Activated B cell treated with CpG ODN at 0.5 μM for 24 hours (primary cell): ENCODE results near the gene C22orf23. TPM values are rescaled to one million over a fixed set of nuclear protein-coding genes. Genes with fewer than 3 reads are reported as not detected.

ENCODE experiments used
- ATAC-seq: fragments of 200-7000 bp; cut with Tn5 transposase; one replicate; pipeline ENCODE4 v1.10.0; 2021; ENCODE audit warnings: low read depth, mild to moderate bottlenecking, moderate library complexity
- CTCF ChIA-PET: fragments of 350-600 bp; sonication (Branson Sonifier 250); formaldehyde crosslinking; loops from one replicate; lab custom pipeline; 2021; ENCODE audit warnings: antibody characterized with exemption; lab: Charles Lee
- POLR2A ChIA-PET: fragments of 350-600 bp; sonication (Branson Sonifier 250); formaldehyde crosslinking; loops from one replicate; lab custom pipeline; 2021; ENCODE audit warnings: antibody characterized with exemption; lab: Charles Lee
- DNase-seq: peaks from one replicate; pipeline ENCODE4 v3.0.0; 2022
- H3K27ac Mint-ChIP-seq: one replicate; pipeline ENCODE4 v1.8.0; 2020; ENCODE audit warnings: mixed read lengths
- H3K27me3 Mint-ChIP-seq: one replicate; pipeline ENCODE4 v1.8.0; 2021; ENCODE audit warnings: mixed read lengths
- H3K36me3 Mint-ChIP-seq: one replicate; pipeline ENCODE4 v1.8.0; 2021; ENCODE audit warnings: low read depth, mixed read lengths
- H3K4me1 Mint-ChIP-seq: one replicate; pipeline ENCODE4 v1.8.0; 2021; ENCODE audit warnings: mixed read lengths
- H3K4me3 Mint-ChIP-seq: one replicate; pipeline ENCODE4 v1.8.0; 2020; ENCODE audit warnings: mild to moderate bottlenecking, mixed read lengths
- H3K9me3 Mint-ChIP-seq: one replicate; pipeline ENCODE4 v1.8.0; 2020; ENCODE audit warnings: mixed read lengths
- CTCF ChIP-seq: fragments of 200-600 bp; IDR thresholded peaks from one replicate; pipeline ENCODE4 v1.8.0; 2022; ENCODE audit warnings: antibody characterized with exemption, mild to moderate bottlenecking
- intact Hi-C: fragments of 100-400 bp; cut with micrococcal nuclease; formaldehyde crosslinking; loops from one replicate; pipeline ENCODE4 v1.15.1; 2024
- total RNA-seq: library from RNA; stranded (reverse); gene quantifications from 2 replicates; pipeline ENCODE4 v1.2.3, GENCODE V29; 2022

The C22orf23 gene
- total RNA-seq, 1 donor from 2014 or later, result 0.16 TPM

GRCh38 chr22:37916311-37916710, 37.1 kb downstream of the C22orf23 start:
- intact Hi-C loops, result no loop called here
- ChIA-PET POLR2A (no interaction called here), CTCF (interaction anchor here (0.6 kb wide), 1 partner anchor 32 kb away, joined by 3 read pairs; no protein-coding TSS in a partner anchor)
- TF ChIP-seq CTCF, result no peak
- DNase-seq (no peak), ATAC-seq (no peak)
- Mint-ChIP-seq H3K27me3 (no peaks in the 10 kb centered on the region), H3K9me3 (no peaks in the 10 kb centered on the region), H3K4me1 (peaks cover 12% of the 10 kb centered on the region), H3K36me3 (peaks cover 39% of the 10 kb centered on the region), H3K4me3 (no peak overlapping the region), H3K27ac (no peak overlapping the region)

- intact Hi-C loops, result no loop called here
- H3K27me3 Mint-ChIP-seq, result no peaks in the 10 kb centered on the region
- H3K27ac Mint-ChIP-seq, result no peak overlapping the region
- H3K36me3 Mint-ChIP-seq, result peaks cover 35% of the 10 kb centered on the region
- ChIA-PET CTCF (no interaction called here), POLR2A (no interaction called here)
- TF ChIP-seq CTCF, result no peak
- DNase-seq, result no peak
- H3K9me3 Mint-ChIP-seq, result no peaks in the 10 kb centered on the region
- ATAC-seq, result no peak
- H3K4me3 Mint-ChIP-seq, result no peak overlapping the region
- peaks cover 3% of the 10 kb centered on the region for H3K4me1 Mint-ChIP-seq
Measured at GRCh38 chr22:37913233-37913721, 40.1 kb downstream of the C22orf23 start.

GRCh38 chr22:37912171-37912570, 41.2 kb downstream of the C22orf23 start:
- no peak overlapping the region for H3K4me3 Mint-ChIP-seq
- H3K36me3 Mint-ChIP-seq, result peaks cover 25% of the 10 kb centered on the region
- H3K4me1 Mint-ChIP-seq, result peaks cover 8% of the 10 kb centered on the region
- DNase-seq (no peak), ATAC-seq (no peak)
- H3K27me3 Mint-ChIP-seq, result no peaks in the 10 kb centered on the region
- intact Hi-C loops, result no loop called here
- no peak overlapping the region for H3K27ac Mint-ChIP-seq
- TF ChIP-seq CTCF, result no peak
- POLR2A ChIA-PET, result no interaction called here
- CTCF ChIA-PET, result no interaction called here
- H3K9me3 Mint-ChIP-seq, result no peaks in the 10 kb centered on the region

- DNase-seq (no peak), ATAC-seq (no peak)
- Mint-ChIP-seq H3K4me1 (peaks cover 13% of the 10 kb centered on the region), H3K9me3 (no peaks in the 10 kb centered on the region), H3K36me3 (peaks cover 25% of the 10 kb centered on the region), H3K4me3 (no peak overlapping the region), H3K27me3 (no peaks in the 10 kb centered on the region), H3K27ac (no peak overlapping the region)
- intact Hi-C loops, result no loop called here
- POLR2A ChIA-PET, result no interaction called here
- TF ChIP-seq CTCF, result no peak
- CTCF ChIA-PET, result interaction anchor here (1.3 kb wide), 1 partner anchor 13 kb away, joined by 3 read pairs; no protein-coding TSS in a partner anchor
Measured at GRCh38 chr22:37911697-37912096, 41.7 kb downstream of the C22orf23 start.

DNA sequence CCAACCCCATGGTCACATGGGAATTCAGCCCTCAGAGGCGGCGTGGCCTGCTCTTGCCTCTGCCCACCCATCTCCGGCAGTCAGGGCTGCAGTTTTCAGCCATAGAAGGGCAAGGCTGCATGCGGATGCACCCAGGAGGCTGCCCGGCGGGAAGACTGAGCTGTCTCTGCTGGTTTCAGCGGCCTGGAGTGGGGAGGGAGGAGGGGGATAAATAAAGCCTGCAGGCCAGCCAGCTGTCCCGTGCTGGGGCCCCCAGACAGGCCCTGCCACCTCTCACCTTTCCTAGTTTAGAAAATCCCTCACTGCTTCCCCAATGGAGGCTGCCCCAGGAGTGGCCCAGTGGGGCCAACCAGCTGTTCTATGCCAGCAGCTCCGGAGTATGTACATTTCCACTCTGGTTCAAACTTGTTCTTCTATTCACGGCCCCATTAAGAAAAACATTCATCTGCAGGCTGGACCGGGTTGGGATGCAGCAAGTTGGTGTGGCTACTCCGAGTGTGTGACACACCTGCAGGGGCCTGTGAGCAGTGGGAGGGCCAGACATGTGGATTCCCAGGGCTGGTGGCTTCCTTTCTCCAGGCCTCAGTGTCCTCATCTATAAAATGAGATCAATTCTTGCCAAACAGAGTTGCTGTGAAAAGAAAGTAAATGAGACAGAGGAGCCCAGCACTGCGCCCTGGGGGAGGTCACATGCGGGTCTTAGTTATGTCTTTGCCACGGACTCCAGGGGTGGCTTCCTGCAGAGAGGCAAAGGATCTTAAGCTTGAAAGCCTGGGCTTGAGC, 42.3 kb downstream of the C22orf23 start:
- ATAC-seq (no peak), DNase-seq (no peak)
- no peaks in the 10 kb centered on the region for H3K9me3 Mint-ChIP-seq
- H3K36me3 Mint-ChIP-seq, result peaks cover 20% of the 10 kb centered on the region
- CTCF ChIA-PET, result interaction anchor here (1.3 kb wide), 1 partner anchor 13 kb away, joined by 3 read pairs; no protein-coding TSS in a partner anchor
- peaks cover 13% of the 10 kb centered on the region for H3K4me1 Mint-ChIP-seq
- H3K27ac Mint-ChIP-seq, result no peak overlapping the region
- TF ChIP-seq CTCF, result no peak
- POLR2A ChIA-PET, result no interaction called here
- no peaks in the 10 kb centered on the region for H3K27me3 Mint-ChIP-seq
- intact Hi-C loops, result no loop called here
- no peak overlapping the region for H3K4me3 Mint-ChIP-seq
